Fibroblast of skin of left biceps (primary cell): Measurements from ENCODE around the gene HDAC4.

Experiments
- DNase-seq, 2 experiments: peaks; one replicate each; pipeline ENCODE4 v3.0.0-alpha.2; 2013; ENCODE audit warnings: low read depth in 2 of 2

The HDAC4 gene

GRCh38 chr2:239308661-239309397 lies 92.0 kb downstream of the HDAC4 start:
- DNase-seq = peak; percentile 46 to 52

GRCh38 chr2:239307921-239308613 lies 92.8 kb downstream of the HDAC4 start:
- DNase-seq = no peak

GRCh38 chr2:239307221-239307569 lies 93.6 kb downstream of the HDAC4 start:
- no peak for DNase-seq

- DNase-seq = no peak
These were observed 94.3 kb downstream of the HDAC4 start for GRCh38 chr2:239306274-239307220.

- DNase-seq = no peak
These were observed 95.0 kb downstream of the HDAC4 start for GRCh38 chr2:239305771-239306170.

- no peak for DNase-seq
These were observed 95.6 kb downstream of the HDAC4 start for GRCh38 chr2:239305222-239305575.

GRCh38 chr2:239304533-239305221 lies 96.1 kb downstream of the HDAC4 start:
- no peak for DNase-seq

GRCh38 chr2:239303711-239304532 lies 96.9 kb downstream of the HDAC4 start:
- no peak for DNase-seq

GRCh38 chr2:239302808-239303557 lies 97.8 kb downstream of the HDAC4 start:
- no peak for DNase-seq

GRCh38 chr2:239302083-239302807 lies 98.6 kb downstream of the HDAC4 start:
- DNase-seq = no peak

GRCh38 chr2:239300871-239301735 lies 99.7 kb downstream of the HDAC4 start:
- DNase-seq = no peak

GRCh38 chr2:239300242-239300641 lies 100.6 kb downstream of the HDAC4 start:
- DNase-seq = no peak

- no peak for DNase-seq
These were observed 101.4 kb downstream of the HDAC4 start for GRCh38 chr2:239299218-239299939.

GRCh38 chr2:239298116-239298804 lies 102.6 kb downstream of the HDAC4 start:
- DNase-seq = no peak

- DNase-seq = no peak
These were observed 103.4 kb downstream of the HDAC4 start for GRCh38 chr2:239297142-239298004.
